ENCODE data around the gene SPATA33.
A peak's percentile ranks its signal among the peaks of the same experiment; 100 is the strongest.
"Not testable (repeated sequence)": the region's sequence is repeated elsewhere in the genome, so short reads cannot be mapped to it uniquely, and the experiment has no call there.

Gene SPATA33

GRCh38 chr16:89695086-89695874 lies 37.6 kb downstream of the SPATA33 start:
- DNase-seq: no peak

GRCh38 chr16:89695875-89696669 lies 38.4 kb downstream of the SPATA33 start:
- DNase-seq: no peak

DNA sequence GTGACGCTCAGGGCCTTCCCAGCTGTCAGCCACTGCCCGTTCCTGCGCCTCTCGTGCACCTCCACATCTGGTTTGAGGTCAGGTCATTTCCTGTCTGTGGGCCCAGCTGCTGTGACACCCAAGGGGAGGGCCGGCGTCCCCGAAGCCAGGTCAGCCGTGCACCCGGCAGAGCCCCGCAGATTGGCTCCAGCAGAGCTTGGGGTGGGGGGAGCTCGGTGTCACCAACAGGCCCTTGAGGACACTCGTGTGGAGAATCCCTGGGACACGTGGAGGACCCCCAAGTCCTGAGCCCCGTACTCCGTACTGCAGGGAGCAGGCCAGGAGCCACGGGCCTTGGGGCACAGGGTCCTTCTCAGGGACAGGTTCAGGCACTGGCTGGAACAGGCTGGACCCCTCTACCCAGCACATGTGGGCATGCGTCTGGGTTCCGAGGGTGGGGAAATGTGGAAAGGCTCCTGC lies 39.1 kb downstream of the SPATA33 start:
- peak; percentile 29 for DNase-seq

GRCh38 chr16:89697161-89697615 lies 39.6 kb downstream of the SPATA33 start:
- no peak for DNase-seq

DNA sequence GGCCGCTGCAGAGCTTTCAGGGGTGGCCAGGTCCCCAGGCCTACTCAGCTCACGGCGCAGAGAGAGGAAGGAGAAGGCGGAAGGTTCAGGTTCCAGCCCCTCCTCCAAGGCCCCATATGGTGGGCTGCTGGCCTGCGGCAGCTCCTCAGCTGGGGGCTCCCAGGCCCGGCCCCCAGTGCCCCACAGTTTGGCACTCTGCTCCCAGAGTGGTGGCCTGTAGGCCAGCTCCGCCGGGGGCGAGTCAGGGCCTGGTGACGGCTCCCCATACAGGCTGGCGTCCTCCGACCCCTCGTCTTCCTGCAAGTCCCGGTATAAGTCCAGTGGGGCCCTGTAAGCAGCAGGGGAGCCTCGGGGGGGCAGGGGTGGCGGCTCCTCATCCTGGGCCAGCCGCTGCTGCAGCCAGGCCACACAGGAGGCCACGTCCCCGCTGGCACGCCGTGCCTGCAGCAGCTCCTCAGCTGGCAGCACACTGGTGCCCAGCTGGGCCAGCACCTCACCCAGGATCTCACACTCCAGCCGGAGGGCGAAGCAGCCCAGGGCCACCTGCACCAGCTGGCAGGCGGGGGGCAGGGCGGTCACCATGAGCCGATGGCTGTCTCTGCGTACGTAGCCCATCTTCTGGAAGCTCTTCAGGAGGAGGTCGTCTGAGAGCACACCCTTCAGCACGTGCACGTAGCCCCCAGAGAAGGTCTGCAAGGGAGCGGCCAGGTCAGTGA lies 40.1 kb downstream of the SPATA33 start:
- no peak for DNase-seq

DNA sequence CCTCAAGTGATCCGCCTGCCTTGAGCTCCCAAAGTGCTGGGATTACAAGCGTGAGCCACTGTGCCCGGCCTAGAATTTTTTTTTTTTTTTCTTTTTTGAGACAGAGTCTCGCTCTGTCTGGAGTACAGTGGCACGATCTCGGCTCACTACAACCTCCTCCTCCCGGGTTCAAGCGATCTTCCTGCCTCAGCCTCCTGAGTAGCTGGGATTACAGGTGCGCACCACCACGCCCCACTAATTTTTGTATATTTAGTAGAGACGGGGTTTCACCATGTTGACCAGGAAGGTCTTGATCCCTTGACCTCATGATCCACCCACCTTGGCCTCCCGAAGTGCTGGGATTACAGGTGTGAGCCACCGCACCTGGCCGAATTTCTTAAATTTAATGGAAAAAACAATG lies 41.1 kb downstream of the SPATA33 start:
- not testable (repeated sequence) for DNase-seq

GRCh38 chr16:89699629-89700099 lies 42.0 kb downstream of the SPATA33 start:
- DNase-seq: not testable (repeated sequence)

DNA sequence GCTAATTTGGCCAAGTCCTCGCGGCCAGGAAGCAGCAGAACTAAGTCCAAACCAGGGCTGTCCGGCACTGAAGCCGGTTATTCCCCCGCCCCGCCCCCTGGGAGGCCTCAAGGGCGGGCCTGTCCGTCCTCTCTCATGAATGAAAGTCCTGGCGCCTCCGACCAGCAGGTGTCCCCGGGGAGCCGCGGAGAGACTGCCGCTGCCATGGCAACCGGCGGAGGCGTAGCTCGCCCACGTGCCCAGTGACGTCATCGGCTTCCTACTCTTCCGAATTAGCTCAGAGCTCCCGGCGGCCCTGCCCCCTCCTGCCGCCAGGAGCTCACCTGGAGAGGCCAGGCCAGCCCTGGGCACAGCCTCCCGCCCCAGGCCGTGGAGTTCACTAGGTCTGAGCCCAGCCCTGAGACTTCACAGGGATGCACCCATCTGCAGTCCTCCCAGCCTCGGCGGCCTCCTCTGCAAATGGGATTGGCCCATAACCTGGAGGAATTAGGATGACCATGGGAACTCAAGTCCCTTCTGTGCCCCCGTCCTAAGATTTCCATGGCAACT lies 42.5 kb downstream of the SPATA33 start:
- peak; percentile 94 for DNase-seq

DNA sequence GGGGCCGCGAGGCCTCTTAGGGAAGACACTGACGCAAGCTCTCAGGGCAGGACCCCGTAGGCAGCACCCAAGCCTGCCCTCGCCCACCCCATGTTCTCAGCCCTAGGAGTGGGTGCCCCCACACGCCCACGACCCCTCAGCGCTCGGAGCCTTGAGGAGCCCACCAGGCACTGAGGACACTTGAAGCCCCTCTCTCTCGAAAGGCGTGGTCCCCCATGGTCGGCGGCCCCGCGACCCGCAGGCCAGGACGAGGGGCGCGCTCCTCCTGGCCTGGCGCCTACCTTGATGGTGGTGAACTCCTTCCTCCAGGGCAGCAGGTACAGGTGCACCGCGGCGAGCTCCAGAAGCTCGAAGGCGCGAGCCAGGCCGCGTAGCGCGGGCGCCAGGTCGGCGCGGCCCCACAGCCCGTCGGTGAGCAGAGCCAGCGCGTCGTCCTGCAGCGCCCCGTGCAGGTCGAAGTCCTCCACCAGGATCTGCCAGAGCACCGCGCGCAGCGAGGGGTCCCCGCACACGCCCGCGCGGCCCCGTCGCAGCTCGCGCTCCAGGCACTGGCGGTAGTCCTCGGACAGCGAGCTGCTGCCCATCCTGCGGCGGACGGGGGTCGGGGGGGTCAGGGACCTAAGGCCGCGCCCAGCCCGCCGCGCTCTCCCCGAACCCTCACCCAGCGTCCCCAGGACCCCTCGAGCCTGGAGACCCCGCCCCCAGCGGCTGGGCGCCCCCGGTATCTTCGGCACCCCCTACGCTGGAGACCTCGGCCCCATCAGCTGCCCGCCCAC lies 43.2 kb downstream of the SPATA33 start:
- DNase-seq: peak; percentile 62

DNA sequence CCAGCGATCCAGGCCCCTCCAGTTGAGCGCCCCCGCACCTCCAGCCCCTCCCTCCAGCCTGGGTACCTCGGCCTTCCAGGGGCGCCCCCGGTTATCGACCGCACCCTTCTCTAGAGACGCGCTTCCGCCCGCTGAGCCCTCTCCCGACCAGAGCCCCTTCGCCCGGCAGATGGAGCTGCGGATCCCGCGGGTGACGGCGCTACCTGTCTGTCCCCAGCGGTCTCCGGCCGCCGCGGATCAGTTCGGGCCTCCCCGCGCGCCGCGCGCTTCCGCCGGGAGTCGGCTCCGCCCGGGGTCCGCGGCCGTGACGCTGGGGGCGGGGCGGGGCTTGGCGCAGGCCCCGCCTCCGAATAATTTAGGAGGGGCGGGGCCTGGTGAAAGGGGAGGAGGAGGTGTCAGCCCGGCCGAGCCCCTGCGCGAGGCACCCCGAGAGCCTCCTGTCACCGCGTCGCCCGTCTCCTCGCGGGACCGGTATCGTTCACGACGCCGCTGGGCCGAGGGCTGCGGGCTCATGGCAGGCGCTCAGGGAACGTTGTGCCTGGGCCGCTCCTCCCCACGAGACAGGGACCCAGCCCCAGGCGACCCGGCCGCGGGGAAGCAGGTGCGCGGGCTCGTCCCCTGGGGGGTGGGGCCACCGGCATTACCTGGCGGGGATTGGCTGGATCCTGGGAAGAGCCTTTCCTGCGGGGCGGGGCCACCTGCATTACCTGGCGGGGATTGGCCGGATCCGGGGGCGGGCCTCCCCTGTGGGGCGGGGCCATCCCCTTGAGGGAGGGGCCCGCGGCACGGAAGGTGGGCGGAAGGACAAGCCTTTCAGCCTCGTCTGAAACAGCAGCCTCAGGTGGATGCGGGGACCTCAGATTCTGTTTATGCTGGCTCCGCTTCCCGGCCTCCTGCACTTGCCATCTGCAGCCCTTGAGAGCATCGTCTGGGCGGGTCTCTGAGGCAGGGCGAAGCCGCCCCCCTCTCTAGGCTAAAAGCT lies 44.1 kb downstream of the SPATA33 start, which contains the start of gene SPATA2L:
Gene SPATA2L, minus strand, starts transcription at position 281 of the 982 bp plus-strand sequence. CDS start 473 bp downstream, outside the sequence.
- peak; percentile 99 for DNase-seq

DNA sequence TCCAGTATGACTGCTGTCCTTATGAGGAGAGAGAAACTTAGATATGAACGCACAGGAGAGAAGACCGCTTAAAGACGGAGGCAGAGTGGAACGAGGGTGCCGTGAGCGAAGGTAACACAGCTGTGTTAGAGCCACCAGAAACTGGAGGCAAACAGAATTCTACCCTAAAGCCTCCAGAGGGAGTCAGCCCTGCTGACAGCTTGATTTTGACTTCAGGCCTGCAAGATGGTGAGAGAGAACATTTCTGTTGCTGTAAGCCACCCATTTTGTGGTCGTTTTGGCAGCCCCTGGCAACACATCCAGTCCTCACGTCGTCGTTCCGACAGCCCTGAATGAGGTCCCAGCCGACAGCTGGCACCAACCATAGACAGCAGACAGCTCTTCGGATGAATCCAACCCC lies 46.6 kb downstream of the SPATA33 start:
- DNase-seq: no peak

DNA sequence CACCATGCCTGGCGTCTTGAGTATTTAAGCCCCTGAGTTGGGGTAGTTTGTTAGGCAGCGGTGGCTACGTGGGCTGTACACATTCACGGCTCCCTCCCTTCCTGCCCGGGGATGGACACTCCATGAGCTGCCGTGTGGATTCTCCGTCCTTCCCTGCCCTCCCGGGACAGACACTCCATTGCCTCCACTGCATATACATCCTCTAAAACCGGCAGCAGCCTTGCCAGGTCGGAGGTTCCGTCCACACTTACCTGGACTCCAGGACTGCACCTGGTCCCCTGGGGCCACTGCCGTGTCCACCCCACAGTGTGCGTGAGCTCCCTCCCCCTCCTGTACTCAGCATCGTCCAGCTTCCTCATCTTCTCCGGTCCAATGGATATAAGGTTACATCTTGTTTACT lies 47.4 kb downstream of the SPATA33 start:
- no peak for DNase-seq

GRCh38 chr16:89706518-89707260 lies 49.1 kb downstream of the SPATA33 start:
- no peak for DNase-seq

DNA sequence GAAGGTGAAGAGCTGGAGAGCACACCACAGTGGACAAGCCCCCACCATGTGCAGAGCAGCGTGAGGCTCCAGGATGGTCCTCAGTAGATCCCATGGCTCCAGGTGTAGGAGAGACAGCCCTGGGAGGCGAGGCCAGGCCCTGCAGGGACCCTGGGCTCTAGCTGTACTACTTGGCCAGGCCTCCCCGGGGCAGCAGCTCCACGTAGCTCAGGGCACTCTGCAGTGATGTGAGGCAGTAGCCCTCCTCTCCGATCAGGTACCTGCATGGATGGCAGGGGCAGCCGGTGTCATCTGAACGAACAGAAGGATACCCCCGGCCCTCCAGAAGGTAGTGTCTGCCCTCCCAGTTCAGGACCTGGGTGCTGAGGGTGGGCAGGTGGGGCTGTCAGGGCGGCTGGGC lies 50.1 kb downstream of the SPATA33 start:
- DNase-seq: no peak

- DNase-seq: no peak
Measured at GRCh38 chr16:89708481-89708931, 50.9 kb downstream of the SPATA33 start.

DNA sequence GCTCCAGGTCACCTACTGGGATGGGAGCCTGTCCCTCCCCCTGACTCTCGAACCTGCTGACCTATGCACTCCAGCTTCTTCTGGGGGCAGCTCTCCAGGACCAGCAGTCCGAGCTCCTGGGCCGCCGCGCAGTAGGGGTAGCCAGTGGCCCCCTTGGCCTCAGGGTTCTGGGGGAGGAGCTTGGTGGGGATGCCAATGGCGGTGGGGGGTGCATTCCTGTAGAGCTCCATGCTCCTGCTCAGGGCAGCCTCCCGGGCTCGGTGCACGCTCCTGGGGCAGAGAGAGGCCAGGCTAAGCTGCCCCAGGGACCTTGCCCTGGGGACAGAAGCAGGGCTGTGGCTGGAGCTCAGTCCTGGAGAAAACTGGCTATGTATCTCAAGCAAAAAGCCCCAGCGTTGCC lies 51.5 kb downstream of the SPATA33 start:
- no peak for DNase-seq

DNA sequence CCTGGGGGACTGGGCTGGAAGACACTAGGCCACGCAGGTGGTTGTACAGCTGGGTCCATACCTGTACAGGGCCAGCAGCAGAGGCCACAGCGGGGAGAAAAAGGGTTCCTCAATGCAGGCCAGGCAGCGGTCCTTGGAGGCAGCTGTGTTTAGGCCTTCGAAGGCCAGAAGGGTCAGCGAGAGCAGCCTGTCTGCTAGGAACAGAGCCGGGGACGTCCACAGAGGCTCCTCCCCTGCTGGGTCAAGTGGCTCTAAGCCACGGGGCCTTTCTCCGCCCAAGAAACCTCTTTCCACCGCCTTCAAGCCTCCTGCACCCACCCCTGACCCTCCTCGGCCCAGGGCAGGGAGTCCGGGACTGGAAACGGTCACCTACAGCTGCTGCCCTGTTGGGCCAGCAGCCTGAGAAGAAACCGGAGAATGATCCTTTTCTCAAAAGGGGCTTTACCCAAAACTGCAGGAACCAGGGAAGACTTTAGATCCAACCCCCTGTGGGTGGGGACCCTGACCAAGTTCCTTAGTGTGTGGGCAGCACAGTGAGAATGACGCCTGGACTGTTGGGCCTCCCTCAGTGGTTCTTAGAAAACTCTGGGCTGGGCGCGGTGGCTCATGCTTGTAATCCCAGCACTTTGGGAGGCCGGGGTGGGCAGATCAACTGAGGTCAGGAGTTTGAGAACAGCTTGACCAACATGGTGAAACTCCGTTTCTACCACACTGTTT lies 52.2 kb downstream of the SPATA33 start:
- no peak for DNase-seq

DNA sequence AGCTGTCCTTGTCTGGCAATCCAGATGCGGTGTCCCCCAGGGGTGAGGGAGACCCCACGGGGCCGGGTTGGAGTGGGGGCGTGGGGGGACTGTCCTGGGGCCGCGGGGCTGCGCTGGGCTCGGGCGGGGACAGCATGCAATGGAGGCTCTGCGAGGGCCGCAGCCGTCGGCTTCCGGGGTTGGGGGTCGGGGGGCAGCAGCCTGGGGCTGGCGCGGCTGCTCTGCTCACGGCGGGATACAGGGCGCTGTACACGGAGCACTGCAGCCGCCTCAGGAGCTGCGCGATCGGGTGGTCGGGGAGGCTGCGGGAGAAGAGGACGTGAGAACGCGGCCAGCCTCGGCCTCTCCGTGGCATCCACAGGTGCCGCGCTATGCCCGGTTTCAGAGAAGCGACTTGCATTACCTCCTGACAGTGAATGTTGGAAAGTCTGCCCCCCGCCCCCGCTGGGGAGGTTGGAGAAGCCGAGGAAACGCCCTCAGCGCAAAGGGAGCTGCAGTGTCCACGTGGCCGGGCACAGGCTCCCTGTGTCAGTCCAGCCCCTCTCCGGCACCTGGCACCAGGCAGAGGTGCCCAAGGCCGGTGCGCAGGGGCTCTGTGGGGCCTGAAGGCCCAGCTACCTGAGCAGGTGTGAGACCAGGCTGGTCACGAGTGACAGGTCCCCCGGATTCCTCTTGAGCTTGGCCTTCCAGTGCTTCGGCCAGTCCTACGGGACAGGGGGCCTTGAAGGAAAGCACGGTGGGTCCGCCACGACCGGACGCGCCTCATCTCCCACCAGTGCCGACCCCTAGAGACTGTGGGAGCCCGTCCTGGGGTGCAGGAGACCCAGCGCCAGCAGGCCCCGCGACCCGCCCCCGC lies 53.3 kb downstream of the SPATA33 start:
- DNase-seq: no peak
